GM21381 (cell line): Measurements from ENCODE around the gene COL20A1.

Experiments used
- ATAC-seq: cut with Tn5 transposase; IDR thresholded peaks from one replicate; pipeline ENCODE4 v1.9.1; 2021; ENCODE audit warnings: mild to moderate bottlenecking, moderate library complexity; ENCODE audit not compliant: unreplicated experiment

COL20A1 gene

DNA sequence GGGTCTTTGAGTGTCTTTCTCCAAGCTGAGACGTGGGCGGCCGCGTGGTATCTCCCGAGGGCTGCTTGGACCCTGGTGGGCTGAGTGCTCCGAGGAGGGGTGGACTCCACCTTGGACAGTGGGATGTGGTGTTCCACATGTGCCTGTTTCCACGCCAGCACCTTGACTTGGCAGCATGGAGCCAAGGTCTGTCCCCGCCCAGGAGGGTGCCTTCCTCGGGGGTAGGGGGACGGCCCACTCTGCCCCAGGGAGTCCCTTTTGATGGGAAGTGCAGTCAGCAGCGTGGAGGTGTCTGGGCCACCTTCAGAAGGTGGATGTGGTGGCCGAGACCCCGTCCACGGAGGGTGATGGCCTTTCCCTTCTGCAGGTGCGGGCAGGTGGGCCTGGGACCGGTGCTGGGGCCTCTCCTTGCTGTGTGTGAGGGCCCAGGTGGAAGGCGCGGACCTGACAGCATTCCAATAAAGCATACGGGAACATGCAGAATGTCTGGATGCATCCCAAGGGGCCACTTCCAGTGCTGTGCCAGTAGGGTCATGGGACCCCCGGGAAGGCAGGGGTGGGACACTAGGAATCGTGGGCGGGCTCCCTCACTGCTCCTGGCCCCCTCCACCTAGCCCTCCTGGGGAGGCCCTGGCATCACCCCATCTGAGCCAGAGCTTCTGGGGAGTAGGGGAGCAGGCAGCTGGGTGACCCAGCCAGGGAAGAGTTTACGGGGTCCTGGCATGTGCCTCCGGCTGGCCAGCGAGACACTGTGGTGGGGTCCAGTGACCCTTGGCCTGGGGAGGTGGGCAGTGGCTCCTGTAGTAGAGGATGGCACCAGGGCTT lies 3.5 kb upstream of the COL20A1 start:
- ATAC-seq = no peak

DNA sequence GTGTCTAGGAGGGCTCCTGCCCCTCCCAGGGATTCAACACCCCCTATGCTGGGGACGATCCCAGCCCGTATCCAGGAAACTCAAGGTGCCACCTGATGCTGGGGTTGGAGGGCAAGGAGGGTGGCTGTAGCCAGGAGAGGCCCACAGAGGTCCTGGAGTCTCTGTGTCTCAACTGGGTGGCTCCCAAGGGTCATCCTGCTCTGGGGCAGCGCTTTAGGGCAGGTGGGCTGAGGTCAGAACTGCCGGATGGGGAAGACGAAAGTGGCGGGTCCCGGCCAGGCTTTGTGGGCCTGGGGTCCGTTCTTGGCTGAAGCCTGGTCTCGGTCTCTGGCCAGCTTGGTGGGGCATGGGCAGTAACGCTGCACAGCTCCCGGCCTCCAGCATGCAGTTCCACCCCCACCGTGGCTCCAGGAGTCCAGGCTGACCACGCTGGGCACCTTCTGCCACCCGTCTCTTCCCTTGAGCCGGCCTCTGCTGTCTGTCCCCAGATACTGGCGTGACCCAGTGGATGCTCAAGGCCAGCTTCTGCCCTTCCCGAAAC lies 2.8 kb upstream of the COL20A1 start:
- ATAC-seq = no peak

DNA sequence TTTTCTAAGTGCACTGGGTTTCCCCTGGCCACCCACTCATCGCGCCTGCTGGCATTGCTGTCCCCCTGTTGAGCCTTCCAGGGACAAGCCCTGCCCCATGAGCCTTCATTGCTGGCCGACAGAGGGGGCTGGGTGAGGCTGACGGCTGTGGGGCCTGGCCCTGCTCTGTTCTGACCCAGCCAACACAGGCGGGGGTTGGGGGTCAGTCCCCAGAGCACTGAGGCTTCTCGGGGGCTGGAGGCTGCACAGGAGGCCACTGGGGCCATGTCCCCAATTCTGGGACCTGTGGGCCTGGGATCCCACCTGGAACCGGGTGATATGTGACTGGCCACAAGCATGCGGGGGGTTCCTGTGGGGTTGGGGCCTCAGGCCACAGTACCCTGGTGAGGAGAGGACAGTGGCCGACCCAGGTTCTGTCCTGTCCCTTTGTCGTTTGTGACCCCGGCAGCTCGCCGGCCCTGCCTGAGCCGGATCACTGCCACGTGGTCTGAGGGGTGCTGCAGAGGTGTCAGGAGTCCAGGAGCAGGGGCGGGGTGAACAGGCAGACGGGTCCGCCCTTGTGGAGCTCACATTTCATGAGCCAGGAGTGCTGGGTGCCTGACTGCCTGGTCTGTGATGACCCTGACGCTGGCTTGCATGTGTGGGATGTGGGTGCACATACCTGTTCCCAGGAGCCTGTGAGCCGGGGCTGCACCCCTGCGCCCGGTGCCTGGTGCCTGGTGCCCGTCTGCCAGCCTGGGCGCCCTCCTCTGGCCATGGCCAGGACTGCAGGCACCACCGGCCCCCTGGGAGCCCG lies 2.1 kb upstream of the COL20A1 start:
- ATAC-seq = no peak

- no peak for ATAC-seq
Observed at GRCh38 chr20:63291811-63292210, 1.2 kb upstream of the COL20A1 start.

GRCh38 chr20:63292292-63292701 lies 689 bp upstream of the COL20A1 start:
- ATAC-seq = no peak

DNA sequence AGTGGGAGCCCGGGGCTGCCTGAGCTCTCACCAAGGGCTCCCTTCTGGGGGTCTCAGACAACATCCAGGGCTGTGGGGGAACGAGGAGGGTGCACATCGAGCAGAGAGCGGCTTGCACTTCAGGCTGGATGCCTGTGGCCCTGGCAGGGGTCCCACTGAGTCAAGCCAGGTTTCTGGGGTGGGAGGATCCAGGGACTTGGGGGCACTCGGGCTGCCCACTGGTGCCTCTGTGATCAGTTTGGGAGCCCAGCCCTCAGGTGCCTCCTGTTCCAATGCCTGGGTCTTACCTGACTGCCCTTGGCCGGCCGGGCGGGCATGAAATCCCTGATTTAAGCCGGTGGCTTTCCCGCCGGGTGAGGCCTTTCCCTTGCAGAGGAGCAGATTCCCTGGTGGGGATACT lies 470 bp downstream of the COL20A1 start:
- no peak for ATAC-seq

- no peak for ATAC-seq
Observed at GRCh38 chr20:63293871-63294535, 1.0 kb downstream of the COL20A1 start.

GRCh38 chr20:63294536-63294900 lies 1.5 kb downstream of the COL20A1 start:
- no peak for ATAC-seq

DNA sequence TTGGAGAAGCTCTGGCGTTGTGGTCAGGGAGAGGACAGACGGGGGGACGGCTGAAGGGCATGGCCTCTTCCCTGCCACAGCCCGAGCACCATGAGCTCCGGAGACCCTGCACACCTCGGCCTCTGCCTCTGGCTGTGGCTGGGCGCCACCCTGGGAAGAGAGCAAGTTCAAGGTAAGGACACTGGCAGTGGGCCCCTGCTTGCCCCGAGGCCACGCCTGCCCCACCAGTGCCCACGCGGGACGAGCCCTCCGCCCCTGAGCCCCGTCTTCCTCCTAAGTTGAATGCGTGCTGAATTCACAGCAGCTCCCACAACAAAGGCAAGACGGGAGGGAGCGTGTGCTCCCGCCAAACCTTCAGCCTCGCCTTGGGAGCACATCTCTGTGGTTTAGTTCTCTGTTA lies 2.0 kb downstream of the COL20A1 start:
- no peak for ATAC-seq

GRCh38 chr20:63295422-63295821 lies 2.4 kb downstream of the COL20A1 start:
- no peak for ATAC-seq

GRCh38 chr20:63295846-63296245 lies 2.9 kb downstream of the COL20A1 start:
- ATAC-seq = no peak

DNA sequence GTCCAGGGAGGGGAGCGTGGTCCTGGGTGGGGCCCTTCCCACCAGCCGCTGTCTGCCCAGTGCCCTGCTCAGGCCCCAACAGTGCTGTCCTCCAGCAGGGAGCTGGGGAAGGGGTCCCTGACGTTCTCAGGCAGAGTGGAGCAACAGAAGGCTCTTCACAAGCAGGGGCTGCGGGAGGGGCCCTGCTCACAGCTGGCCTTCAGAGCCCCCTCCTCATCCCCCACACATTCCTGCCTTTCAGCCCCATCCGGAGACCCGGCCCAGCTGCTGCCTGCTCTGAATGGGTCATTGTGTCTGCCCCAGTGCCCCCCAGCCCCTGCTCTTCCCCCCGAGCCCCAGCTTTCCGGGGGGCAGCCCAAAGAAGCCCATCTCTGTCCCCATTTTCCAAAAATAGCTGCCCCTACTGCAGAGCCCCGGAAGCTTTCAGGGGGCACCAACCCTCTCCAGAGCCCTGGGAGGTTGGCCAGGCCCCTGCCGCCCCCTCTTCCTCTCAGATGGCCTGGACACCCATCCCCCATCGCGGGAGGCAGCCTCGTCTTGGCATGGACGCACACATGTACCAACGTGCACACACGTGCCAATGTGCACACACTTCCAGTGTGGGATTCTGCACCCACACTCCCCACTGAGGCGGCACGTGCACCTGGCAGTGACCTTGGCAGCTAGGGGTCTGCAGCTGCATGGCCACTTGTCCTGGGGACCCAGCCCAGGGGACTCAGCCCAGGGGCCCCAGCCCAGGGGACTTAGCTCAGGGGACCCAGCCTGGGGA lies 3.7 kb downstream of the COL20A1 start:
- ATAC-seq = no peak

DNA sequence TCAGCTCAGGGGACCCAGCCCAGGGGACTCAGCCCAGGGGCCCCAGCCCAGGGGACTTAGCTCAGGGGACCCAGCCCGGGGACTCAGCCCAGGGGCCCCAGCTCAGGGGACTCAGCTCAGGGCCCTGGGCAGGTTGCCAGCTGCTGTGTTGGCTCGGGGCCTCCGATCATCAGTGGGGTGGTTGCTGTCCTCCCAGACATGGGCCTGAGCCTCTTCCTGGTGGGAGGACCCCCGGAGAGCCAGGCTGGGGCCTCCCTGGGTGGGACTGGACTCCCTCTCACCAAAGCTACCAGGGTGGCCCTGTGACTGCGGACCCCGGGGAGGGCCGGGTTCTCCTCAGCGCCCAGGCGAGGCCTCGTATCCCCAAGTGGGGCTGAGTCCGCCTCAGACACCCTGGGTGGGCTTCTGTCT lies 4.4 kb downstream of the COL20A1 start:
- ATAC-seq = no peak

DNA sequence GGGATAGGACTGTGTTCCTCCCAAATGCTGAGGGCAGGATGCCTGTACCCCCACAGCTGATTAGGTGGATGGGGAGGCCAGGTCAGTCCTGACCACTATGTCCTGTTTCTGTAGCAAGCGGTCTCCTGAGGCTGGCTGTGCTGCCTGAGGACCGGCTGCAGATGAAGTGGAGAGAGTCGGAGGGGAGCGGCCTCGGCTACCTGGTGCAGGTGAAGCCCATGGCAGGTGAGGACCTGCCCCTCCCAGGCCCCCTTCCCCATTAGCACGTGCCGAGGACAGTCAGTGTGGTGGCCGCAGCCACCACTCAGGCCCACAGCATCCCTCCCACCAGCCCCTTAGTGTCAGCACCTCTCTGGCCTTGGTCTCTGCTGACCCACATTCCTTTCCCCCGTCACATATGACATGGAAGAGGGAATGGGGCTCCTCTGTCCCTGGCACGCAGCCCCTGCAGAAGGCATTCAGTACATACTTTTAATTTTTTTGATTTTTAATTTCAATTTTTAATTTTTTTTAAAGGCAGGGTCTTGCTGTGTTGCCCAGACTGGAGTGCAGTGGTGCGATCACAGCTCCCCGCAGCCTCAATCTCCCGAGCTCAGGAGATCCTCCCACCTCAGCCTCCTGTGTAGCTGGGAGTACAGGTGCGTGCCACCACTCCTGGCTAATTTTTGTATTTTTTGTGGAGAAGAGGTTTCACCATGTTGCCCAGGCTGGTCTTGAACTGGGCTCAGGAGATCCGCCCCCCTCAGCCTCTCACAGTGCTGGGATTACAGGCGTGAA lies 5.0 kb downstream of the COL20A1 start:
- ATAC-seq = no peak

GRCh38 chr20:63298731-63299312 lies 5.8 kb downstream of the COL20A1 start:
- no peak for ATAC-seq

DNA sequence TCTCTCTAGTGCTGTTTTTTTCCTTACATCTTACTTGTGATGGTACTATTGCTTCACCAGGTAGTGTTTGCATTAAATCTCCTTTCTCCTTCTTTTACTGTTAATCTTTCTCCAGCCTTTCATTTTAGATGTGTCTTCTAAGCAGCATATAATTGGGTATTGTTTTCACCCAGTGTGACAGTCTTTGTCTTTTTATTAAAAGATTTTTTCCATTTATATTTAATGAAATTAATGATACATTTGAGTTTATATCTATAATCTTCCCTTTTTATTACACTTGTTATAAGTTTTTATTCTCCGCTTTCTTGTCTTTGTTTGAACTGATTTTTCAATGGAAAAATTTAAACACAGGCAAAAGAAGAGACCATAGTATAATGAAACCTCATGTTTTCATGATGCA lies 8.7 kb downstream of the COL20A1 start:
- no peak for ATAC-seq

GRCh38 chr20:63303095-63303666 lies 10.2 kb downstream of the COL20A1 start:
- no peak for ATAC-seq

GRCh38 chr20:63305393-63305792 lies 12.4 kb downstream of the COL20A1 start:
- ATAC-seq = no peak
